ENCODE data around the gene TMEM61.
"Not testable (repeated sequence)": the region's sequence is repeated elsewhere in the genome, so short reads cannot be mapped to it uniquely, and the experiment has no call there.

The TMEM61 gene

DNA sequence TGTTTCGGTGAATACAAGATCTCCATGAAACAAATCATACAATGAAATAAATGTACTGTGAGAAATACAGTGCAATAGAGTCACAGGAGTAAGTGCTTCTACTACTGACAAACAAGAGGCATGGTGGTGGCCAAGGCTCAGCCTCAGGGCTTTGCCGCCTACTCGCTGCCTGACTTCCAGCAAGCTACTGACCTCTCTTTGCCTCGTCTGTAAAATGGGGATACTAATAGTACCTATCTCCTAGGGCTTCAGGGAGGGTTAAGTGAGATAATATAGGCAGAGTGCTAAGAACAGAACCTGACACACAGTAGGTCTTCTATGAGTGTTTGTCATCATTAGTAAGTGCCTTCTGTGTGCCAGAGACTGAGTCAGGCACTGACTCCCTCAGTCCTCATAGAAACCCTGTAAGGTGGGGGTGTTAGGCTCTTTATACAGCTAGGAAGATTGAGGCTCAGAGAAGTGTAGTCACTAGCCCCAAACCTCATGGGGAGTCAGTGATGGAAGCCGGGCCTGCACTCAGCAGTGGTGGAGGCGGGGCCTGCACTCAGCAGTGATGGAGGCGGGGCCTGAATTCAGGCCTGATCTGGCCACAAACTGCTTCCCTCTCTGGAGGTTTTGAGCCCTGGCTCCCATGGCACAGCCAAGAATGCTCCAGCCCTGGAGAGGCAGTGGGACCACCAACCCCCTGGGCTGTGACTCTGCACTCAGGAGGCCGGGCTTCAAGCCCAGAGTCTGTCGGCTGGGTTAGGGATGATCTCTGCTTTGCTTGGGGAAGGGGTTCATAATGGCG is 25.1 kb downstream of the TMEM61 start:
- DNase-seq, result peak in 1 of 2 experiments; percentile 8

DNA sequence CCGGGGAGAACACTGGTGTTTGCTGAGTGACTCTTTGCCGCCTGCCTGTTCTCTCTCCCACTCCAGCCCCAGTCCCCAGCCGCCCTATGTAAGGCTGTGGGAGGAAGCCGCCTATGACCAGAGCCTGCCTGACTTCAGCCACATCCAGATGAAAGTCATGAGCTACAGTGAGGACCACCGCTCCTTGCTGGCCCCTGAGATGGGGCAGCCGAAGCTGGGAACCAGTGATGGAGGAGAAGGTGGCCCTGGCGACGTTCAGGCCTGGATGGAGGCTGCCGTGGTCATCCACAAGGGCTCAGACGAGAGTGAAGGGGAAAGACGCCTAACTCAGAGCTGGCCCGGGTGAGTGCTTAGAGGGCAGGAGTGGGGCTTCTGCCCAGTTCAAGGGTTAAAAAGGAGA is 26.5 kb downstream of the TMEM61 start:
- DNase-seq, result no peak

- no peak for DNase-seq
Observed at GRCh38 chr1:55007625-55008024, 27.2 kb downstream of the TMEM61 start.

- no peak for DNase-seq
Observed at GRCh38 chr1:55010194-55010886, 29.9 kb downstream of the TMEM61 start.

DNA sequence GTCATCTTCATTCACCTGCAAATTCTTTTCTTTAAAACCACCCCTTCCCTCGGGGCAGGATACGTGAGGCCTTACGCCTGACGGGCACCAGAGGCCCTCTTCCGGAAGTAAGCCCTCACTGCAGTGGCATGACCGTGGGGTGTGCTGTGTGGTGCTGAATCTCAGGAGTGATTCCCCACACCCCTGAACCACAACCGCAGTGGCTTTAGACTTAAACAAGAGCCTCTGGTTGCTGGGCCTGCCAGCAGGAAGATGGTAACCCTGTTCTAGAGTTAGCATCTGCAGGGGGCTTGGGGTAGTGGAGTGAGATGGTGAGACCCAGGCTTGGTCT is 30.4 kb downstream of the TMEM61 start:
- DNase-seq, result no peak

DNA sequence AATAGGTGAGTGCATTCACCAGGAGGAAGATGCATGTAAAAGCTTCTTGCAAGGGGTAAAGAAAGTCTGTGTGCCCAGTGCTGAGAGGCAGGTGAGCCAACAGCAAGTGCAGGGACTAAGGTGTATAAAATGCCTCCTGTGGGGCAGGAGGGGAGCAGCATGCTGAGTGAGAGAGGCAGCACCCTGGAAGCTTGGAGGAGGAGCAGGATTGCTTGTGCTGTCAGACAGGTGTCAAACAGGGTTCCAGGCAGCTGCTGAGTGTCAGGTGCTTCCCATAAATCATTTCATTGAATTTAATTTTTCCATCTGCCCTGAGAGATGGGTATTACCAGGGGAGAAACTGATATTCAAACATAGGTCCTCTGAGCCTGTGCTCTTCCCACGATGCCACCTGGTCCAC is 32.2 kb downstream of the TMEM61 start:
- DNase-seq, result peak in 1 of 2 experiments; percentile 30

DNA sequence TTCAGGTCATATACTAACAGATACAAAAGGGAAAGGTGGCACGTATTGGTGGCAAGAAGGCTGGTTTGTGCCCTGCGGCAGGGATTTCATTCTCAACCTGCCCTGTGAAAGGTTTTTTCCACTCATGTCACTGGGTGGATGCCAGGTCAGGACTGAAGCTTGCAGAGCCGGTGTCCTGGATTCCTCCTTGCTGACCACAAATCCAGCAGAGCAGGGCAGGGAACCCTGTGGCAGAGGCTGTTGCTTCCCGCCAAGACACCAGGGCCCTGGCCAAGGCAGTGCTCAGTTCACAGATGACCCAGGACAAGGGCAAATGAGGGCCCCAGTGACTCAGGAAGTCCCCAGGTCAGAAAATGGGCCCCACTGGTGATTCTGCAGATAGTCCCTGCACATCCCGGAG is 34.7 kb downstream of the TMEM61 start:
- DNase-seq, result no peak

GRCh38 chr1:55015731-55016620 is 35.5 kb downstream of the TMEM61 start:
- no peak for DNase-seq

GRCh38 chr1:55018395-55018794 is 38.0 kb downstream of the TMEM61 start:
- DNase-seq, result no peak

- peak; percentile 84 to 93 for DNase-seq
Observed at GRCh38 chr1:55021942-55022546, 41.6 kb downstream of the TMEM61 start.

- DNase-seq, result not testable (repeated sequence)
Observed at GRCh38 chr1:55024163-55024562, 43.7 kb downstream of the TMEM61 start.

DNA sequence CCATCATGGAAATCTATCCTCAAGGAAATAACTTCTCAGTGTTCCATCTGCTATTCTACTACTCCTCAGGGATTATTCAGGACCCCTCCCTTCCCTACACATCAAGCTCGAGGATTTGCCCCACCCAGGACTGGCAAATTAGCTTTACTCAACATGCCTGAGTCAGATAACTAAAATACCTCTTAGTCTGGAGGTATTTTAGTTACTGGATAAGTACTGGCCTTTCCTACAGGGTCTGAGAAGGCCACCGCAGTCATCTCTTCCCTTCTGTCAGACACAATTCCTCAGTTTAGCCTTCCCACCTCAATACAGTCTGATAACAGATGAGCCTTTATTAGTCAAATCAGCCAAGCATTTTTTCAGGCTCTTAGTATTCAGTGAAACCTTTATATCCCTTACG is 46.3 kb downstream of the TMEM61 start:
- DNase-seq, result not testable (repeated sequence)

- DNase-seq, result not testable (repeated sequence)
Observed at GRCh38 chr1:55031098-55031497, 50.7 kb downstream of the TMEM61 start.

GRCh38 chr1:55033265-55033614 is 52.8 kb downstream of the TMEM61 start:
- DNase-seq, result no peak

GRCh38 chr1:55034476-55035133 is 54.2 kb downstream of the TMEM61 start:
- no peak for DNase-seq

GRCh38 chr1:55035904-55036303 is 55.5 kb downstream of the TMEM61 start:
- no peak for DNase-seq

DNA sequence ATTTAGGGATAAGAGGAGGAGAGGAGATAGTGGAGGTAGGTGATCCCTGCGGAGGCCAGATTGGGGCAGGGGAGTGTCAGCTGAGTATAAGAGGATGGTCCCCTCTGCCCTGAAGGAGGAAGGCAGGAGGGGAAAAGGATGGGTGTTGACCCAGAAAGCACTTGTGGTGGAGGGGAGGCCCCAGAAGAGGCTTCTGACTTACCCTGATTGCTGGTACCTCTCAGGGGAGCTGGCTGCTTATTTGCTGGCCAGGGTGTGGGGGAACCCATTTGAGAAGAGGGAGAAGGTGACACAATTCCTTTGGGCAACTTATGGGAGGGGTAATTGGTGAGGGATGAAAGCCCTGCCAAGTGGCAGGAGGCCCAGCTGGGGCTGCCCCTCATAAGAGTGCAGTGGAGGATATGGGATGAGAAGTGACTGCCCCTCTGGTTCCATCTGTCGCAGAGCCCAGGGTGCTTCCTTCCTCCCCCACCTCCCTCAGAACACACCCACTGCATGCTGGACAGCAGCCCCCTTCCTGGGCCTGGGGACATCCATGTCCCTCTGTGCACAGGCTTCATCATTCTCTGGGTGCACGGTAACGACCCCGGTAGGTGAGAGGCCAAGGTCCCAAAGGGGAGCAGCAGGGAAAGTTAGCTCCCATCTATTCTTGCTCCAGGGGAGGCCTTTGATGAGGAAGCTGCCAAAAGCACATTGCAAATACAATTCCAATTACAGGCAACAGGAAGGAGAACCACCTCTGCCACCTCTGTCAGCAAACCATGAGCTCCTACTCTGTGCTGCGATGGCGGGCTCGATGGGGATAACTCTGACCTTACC is 57.5 kb downstream of the TMEM61 start:
- no peak for DNase-seq

GRCh38 chr1:55038552-55038838 is 58.1 kb downstream of the TMEM61 start:
- no peak for DNase-seq

GRCh38 chr1:55038974-55039341 is 58.5 kb downstream of the TMEM61 start:
- no peak for DNase-seq

DNA sequence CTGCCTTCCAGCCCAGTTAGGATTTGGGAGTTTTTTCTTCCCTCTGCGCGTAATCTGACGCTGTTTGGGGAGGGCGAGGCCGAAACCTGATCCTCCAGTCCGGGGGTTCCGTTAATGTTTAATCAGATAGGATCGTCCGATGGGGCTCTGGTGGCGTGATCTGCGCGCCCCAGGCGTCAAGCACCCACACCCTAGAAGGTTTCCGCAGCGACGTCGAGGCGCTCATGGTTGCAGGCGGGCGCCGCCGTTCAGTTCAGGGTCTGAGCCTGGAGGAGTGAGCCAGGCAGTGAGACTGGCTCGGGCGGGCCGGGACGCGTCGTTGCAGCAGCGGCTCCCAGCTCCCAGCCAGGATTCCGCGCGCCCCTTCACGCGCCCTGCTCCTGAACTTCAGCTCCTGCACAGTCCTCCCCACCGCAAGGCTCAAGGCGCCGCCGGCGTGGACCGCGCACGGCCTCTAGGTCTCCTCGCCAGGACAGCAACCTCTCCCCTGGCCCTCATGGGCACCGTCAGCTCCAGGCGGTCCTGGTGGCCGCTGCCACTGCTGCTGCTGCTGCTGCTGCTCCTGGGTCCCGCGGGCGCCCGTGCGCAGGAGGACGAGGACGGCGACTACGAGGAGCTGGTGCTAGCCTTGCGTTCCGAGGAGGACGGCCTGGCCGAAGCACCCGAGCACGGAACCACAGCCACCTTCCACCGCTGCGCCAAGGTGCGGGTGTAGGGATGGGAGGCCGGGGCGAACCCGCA is 59.1 kb downstream of the TMEM61 start, which contains the start of gene PCSK9:
Gene PCSK9 (plus strand): TSS at position 207 of the 741 bp plus-strand sequence. CDS start 290 bp downstream, at position 497.
- peak in 1 of 2 experiments; percentile 68 for DNase-seq
